GM10266 (cell line): Measurements from ENCODE around the gene CRLF3.
"Not testable (repeated sequence)": the region's sequence is repeated elsewhere in the genome, so short reads cannot be mapped to it uniquely, and the experiment has no call there.

ENCODE experiments used
- DNase-seq: peaks from one replicate; pipeline ENCODE4 v3.0.0; 2012; ENCODE audit errors: extremely low spot score

CRLF3 gene

GRCh38 chr17:30735644-30736043 lies 88.8 kb downstream of the CRLF3 start:
- not testable (repeated sequence) for DNase-seq

- not testable (repeated sequence) for DNase-seq
These were observed 89.3 kb downstream of the CRLF3 start for GRCh38 chr17:30735206-30735605.

GRCh38 chr17:30734153-30734552 lies 90.3 kb downstream of the CRLF3 start:
- DNase-seq: not testable (repeated sequence)
